ENCODE results near the gene BAG2.

BAG2 gene

DNA sequence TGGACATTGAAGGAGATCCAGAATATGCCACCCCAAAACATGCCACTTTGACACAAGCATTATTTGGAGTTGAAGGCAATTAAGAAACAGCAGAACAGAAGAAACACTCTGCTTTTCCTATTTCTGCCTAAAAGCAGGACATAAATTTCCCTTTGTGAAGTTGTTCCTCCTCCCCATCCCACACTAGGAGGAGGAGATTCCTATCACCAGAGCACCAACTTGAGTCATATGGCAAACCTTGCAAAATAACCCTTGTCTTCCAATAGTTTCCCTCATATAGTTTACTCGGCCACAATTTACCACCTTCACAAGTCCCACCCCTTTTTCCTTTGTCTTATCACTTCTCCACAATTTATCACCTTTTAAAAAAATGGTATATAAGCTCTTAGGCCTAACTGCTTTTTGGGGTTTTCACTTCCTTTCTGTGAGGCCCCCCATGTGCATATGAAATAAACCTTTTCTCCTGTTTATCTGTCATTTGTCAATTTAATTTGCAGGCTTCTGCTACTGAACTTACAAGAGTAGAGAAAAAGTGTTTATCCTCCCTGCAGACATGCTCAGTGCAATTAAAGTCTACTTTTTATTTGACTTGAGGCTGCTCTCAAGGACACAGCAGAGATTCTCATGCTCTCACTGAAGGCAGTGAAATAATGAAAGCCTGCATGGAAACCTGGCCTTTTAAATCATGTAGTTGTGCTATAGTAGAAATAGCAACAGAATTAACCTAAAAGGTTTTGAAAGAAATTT is 52.8 kb downstream of the BAG2 start:
- DNase-seq = no peak

DNA sequence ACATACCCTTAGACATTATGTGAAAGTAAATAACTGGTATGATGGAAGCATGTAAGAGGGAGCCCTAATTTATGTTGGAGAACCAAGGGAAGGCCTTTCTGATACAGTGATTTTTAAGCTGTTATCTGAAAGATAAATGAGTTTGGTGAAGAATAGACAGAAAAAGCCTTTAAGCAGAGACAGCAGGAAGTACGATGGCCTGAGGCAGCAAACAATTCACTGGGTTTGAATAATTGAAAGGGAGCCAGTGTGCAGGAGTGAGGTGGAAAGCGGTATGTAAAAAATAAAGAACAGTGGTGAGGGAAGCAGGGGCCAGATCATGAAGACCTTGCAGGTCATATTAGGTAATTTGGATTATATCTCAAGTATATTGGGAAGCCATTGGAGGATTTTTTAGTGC is 54.1 kb downstream of the BAG2 start:
- DNase-seq = no peak

All from NCI-H2029 (cell line).